SK-N-MC (cell line): ENCODE results near the gene NLK.

Experiments
- EZH2 ChIP-seq: fragments of 200-600 bp; sonication (generic); IDR thresholded peaks from one replicate; pipeline ENCODE4 v1.6.1; 2017; ENCODE audit warnings: antibody characterized with exemption
- POLR2AphosphoS5 ChIP-seq: IDR thresholded peaks from 2 replicates; pipeline ENCODE4 v1.6.1; 2012; ENCODE audit warnings: mild to moderate bottlenecking, low read depth, low read length, borderline replicate concordance

DNA sequence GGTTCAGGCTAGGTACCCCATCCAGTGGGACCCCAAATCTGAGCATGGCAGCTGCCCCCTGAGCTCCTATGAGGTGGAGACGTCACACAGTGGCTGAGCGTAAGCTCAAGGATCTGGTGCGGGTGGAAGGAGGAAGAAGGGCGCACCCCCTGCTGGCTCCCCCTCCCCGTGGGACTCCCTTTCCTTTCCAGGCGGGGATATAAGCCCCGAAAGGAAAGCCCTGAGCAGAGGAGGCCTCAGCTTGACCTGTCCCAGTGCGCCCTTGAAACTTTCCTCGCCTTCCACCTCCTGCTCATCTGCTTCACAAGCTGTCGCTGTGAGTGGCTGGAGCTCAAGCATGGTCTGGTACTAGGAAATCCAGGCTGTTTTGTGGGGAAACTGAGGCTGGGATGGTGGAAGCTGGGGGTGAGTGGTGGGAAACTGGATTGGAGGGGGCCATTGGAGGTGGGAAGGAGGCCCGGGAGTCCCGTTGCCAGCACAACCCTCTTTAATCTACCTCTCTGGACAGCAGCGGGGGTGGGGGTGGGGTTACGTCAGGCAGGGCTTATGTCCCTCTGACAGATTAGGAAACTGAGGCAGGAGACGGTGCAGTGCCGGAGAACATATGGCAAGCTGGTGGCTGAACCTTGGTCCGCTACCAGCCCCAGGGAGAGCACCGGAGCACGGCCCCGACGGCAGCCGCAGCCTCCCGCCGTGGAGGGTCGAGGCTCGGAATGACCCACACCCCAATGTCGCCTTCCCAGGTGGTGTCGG is 184.3 kb downstream of the NLK start:
- TF ChIP-seq EZH2, result no peak
- no peak for TF ChIP-seq POLR2AphosphoS5
